HL-60 (cell line): ENCODE measurements around the gene KLF12.

Source experiments
- DNase-seq, 2 experiments: peaks; one replicate each; pipeline ENCODE4 v3.0.0-alpha.2; 2010 to 2020; ENCODE audit warnings: low read depth in 1 of 2, low spot score in 1 of 2
- H3K27ac ChIP-seq: fragments of 250-450 bp; sonication (Bioruptor Pico); replicated peaks from 2 replicates; pipeline ENCODE4 v1.5.1; 2020; ENCODE audit warnings: mild to moderate bottlenecking, moderate library complexity
- H3K27me3 ChIP-seq: fragments of 250-450 bp; sonication (Bioruptor Pico); 2 replicates; pipeline ENCODE4 v1.5.1; 2021; ENCODE audit warnings: mild to moderate bottlenecking, moderate library complexity; ENCODE audit not compliant: insufficient read depth, poor library complexity, severe bottlenecking
- H3K4me3 ChIP-seq: replicated peaks from 2 replicates; pipeline ENCODE4 v1.5.1; 2011; ENCODE audit warnings: mild to moderate bottlenecking, control low read depth, low read length; ENCODE audit not compliant: insufficient read depth
- GABPA ChIP-seq: IDR thresholded peaks from 2 replicates; pipeline ENCODE4 v1.6.1; 2012; ENCODE audit warnings: low read depth
- POLR2AphosphoS5 ChIP-seq: IDR thresholded peaks from 2 replicates; pipeline ENCODE4 v1.6.1; 2012; ENCODE audit warnings: low read depth
- SPI1 ChIP-seq: IDR thresholded peaks from 2 replicates; pipeline ENCODE4 v1.6.1; 2012; ENCODE audit warnings: low read depth, mild to moderate bottlenecking, borderline replicate concordance
- TF ChIP-seq, protein P1 (sequence below): IDR thresholded peaks from one replicate; pipeline ENCODE4 v1.5.1; 2011; ENCODE audit warnings: low read length, control low read depth, inconsistent platforms; ENCODE audit not compliant: insufficient read depth
- TF ChIP-seq, protein P2 (sequence below): IDR thresholded peaks from 2 replicates; pipeline ENCODE4 v1.6.1; 2012; ENCODE audit warnings: low read depth; ENCODE audit not compliant: insufficient replicate concordance

Gene KLF12

DNA sequence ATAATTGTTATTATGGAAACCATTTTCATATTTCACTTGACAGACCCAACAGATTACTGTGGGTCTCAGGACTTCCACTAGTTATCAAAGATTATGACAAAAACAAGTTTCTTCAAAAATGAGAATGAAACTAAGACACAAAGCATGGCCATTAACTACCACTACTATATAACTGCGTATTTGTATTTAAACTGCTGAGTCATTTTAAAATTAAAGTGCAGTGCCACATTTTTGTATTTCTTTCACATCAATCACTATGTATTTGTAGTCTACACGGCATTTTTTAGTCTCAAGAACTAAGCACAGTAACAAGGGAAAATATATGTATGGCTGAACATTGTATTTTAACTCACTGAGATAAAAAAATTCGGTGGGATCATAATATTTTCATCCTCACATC lies 10.1 kb upstream of the KLF12 start:
- Histone ChIP-seq H3K27ac (no peak overlapping the region), H3K27me3 (no peaks in the 10 kb centered on the region), H3K4me3 (no peak overlapping the region)
- TF ChIP-seq, protein P1, sequence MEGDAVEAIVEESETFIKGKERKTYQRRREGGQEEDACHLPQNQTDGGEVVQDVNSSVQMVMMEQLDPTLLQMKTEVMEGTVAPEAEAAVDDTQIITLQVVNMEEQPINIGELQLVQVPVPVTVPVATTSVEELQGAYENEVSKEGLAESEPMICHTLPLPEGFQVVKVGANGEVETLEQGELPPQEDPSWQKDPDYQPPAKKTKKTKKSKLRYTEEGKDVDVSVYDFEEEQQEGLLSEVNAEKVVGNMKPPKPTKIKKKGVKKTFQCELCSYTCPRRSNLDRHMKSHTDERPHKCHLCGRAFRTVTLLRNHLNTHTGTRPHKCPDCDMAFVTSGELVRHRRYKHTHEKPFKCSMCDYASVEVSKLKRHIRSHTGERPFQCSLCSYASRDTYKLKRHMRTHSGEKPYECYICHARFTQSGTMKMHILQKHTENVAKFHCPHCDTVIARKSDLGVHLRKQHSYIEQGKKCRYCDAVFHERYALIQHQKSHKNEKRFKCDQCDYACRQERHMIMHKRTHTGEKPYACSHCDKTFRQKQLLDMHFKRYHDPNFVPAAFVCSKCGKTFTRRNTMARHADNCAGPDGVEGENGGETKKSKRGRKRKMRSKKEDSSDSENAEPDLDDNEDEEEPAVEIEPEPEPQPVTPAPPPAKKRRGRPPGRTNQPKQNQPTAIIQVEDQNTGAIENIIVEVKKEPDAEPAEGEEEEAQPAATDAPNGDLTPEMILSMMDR: no peak
- no peak for TF ChIP-seq GABPA
- TF ChIP-seq SPI1: no peak
- TF ChIP-seq POLR2AphosphoS5: no peak
- TF ChIP-seq, protein P2, sequence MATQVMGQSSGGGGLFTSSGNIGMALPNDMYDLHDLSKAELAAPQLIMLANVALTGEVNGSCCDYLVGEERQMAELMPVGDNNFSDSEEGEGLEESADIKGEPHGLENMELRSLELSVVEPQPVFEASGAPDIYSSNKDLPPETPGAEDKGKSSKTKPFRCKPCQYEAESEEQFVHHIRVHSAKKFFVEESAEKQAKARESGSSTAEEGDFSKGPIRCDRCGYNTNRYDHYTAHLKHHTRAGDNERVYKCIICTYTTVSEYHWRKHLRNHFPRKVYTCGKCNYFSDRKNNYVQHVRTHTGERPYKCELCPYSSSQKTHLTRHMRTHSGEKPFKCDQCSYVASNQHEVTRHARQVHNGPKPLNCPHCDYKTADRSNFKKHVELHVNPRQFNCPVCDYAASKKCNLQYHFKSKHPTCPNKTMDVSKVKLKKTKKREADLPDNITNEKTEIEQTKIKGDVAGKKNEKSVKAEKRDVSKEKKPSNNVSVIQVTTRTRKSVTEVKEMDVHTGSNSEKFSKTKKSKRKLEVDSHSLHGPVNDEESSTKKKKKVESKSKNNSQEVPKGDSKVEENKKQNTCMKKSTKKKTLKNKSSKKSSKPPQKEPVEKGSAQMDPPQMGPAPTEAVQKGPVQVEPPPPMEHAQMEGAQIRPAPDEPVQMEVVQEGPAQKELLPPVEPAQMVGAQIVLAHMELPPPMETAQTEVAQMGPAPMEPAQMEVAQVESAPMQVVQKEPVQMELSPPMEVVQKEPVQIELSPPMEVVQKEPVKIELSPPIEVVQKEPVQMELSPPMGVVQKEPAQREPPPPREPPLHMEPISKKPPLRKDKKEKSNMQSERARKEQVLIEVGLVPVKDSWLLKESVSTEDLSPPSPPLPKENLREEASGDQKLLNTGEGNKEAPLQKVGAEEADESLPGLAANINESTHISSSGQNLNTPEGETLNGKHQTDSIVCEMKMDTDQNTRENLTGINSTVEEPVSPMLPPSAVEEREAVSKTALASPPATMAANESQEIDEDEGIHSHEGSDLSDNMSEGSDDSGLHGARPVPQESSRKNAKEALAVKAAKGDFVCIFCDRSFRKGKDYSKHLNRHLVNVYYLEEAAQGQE: no peak
- DNase-seq: no peak

DNA sequence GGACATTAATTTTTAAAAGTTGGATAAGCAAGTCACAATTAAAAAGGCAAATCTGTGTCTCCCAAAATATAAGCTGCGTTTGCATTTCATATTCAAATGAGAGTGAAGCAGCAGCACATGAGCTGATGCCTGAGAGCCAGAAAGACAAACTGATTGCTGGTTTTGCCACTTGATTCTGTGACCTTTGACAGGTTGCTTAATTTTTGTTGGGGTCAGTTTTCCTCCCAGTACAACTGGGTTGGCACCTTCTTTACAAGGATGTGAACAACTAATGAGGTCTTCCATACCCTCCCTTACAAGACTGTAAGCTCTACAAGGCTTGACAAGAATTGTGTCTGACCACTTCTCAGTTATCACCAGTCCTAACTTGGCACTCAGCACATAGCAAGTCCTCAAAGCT lies 8.1 kb upstream of the KLF12 start:
- DNase-seq: no peak
- no peak overlapping the region for H3K27ac ChIP-seq
- H3K27me3 ChIP-seq: peaks cover 8% of the 10 kb centered on the region
- no peak for TF ChIP-seq GABPA
- TF ChIP-seq, protein P2: no peak
- TF ChIP-seq SPI1: no peak
- TF ChIP-seq POLR2AphosphoS5: no peak
- TF ChIP-seq, protein P1: no peak
- H3K4me3 ChIP-seq: no peak overlapping the region

DNA sequence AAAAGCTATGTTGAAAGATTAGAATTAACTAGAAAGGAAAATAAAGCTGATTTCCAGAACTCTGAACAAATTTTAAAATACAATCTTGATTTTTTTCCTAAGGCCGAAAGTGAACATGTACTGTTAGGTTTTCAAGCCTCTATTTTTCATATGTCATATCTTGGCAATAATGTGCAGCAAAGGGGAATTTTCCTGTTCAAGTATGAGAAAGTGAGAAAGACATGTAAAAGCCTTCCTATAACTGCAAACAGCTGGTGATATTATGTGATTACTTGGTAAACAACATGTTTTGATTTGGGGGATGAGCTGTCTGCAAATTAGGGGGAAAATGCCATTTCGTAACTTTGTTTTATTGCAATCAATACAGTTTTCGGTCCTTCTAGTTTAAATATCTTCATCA lies 4.0 kb upstream of the KLF12 start:
- no peak for DNase-seq
- TF ChIP-seq POLR2AphosphoS5 (no peak), GABPA (no peak)
- TF ChIP-seq, protein P2: no peak
- TF ChIP-seq, protein P1: no peak
- H3K27ac ChIP-seq: no peak overlapping the region
- H3K4me3 ChIP-seq: no peak overlapping the region
- peaks cover 31% of the 10 kb centered on the region for H3K27me3 ChIP-seq
